SK-N-SH treated with all-trans-retinoic acid at 6 μM for 48 hours (cell line): ENCODE results near the gene CYP2A6.

Source experiments
- BACH2 ChIP-seq: fragments of 250-450 bp; sonication (Bioruptor Pico); IDR thresholded peaks from 2 replicates; pipeline ENCODE4 v1.9.0; 2021; ENCODE audit warnings: mild to moderate bottlenecking, borderline replicate concordance
- GLIS3 ChIP-seq: fragments of 250-450 bp; sonication (Bioruptor Pico); IDR thresholded peaks from 2 replicates; pipeline ENCODE4 v1.5.0; 2020; ENCODE audit warnings: mild to moderate bottlenecking, moderate library complexity
- ZFP3 ChIP-seq: fragments of 250-450 bp; sonication (Bioruptor Pico); IDR thresholded peaks from 2 replicates; pipeline ENCODE4 v1.5.0; 2020; ENCODE audit warnings: mild to moderate bottlenecking, moderate library complexity
- TF ChIP-seq, protein P1 (sequence below): fragments of 250-450 bp; sonication (Bioruptor Pico); IDR thresholded peaks from 2 replicates; pipeline ENCODE4 v1.8.0; 2020; ENCODE audit warnings: mild to moderate bottlenecking, moderate library complexity, borderline replicate concordance

DNA sequence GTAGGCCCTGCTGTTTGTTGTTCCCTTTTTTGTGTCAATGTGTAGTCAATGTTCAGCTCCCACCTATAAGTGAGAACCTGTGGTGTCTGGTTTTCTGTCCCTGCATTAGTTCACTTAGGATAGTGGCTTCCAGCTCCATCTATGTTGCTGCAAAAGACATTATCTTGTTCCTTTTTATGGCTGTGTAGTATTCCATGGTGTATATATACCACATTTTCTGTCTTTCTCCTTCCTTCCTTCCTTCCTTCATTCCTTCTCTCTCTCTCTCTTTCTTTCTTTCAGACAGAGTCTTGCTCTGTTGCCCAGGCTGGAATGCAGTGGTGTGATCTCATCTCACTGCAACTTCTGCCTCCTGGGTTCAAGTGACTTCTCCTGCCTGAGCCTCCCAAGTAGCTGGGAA lies 21.0 kb downstream of the CYP2A6 start:
- TF ChIP-seq ZFP3 = no peak
- TF ChIP-seq, protein P1, sequence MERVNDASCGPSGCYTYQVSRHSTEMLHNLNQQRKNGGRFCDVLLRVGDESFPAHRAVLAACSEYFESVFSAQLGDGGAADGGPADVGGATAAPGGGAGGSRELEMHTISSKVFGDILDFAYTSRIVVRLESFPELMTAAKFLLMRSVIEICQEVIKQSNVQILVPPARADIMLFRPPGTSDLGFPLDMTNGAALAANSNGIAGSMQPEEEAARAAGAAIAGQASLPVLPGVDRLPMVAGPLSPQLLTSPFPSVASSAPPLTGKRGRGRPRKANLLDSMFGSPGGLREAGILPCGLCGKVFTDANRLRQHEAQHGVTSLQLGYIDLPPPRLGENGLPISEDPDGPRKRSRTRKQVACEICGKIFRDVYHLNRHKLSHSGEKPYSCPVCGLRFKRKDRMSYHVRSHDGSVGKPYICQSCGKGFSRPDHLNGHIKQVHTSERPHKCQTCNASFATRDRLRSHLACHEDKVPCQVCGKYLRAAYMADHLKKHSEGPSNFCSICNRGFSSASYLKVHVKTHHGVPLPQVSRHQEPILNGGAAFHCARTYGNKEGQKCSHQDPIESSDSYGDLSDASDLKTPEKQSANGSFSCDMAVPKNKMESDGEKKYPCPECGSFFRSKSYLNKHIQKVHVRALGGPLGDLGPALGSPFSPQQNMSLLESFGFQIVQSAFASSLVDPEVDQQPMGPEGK (CRISPR knock-in tag) = no peak
- no peak for TF ChIP-seq BACH2 (CRISPR knock-in tag)
- no peak for TF ChIP-seq GLIS3 (CRISPR knock-in tag)
